ENCODE results near the gene ABL2. TPM values are rescaled to one million over a fixed set of nuclear protein-coding genes. Genes with fewer than 3 reads are reported as not detected.
A peak's percentile ranks its signal among the peaks of the same experiment; 100 is the strongest.

ABL2 gene
- total and polyA plus RNA-seq, 9 of the 15 experiments (the other 6 are each of a cell fraction or from before 2014, with no cell fraction given) = 1.4 to 15.0 (median 8.6) TPM

DNA sequence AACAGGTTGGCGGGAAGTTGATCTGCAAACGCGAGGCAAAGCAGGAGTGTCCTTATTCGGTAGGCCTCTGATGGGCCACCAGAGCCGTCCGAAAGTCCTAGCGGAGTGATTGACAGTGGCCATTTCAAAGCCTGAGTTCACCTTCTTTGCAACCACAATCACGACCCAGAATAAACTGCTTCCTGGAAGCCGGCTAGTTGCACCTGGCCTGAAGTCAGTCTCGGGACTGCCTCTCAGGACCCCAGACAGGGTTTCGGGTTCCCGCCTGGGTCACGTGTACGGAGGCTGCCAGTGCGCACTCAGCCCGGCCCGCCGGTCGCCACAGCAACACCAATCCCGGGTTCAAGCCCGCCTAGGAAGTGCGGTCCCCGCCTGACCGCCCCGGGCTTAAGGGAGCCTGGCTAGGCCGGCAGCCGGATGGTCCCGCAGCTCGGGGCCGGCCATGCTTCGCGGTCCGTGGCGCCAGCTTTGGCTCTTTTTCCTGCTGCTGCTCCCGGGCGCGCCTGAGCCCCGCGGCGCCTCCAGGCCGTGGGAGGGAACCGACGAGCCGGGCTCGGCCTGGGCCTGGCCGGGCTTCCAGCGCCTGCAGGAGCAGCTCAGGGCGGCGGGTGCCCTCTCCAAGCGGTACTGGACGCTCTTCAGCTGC lies 147.7 kb downstream of the ABL2 start, which contains the start of gene TOR3A (continued):
- TF ChIP-seq L3MBTL2 (IDR thresholded peaks at IDR 0.05) (peak; percentile 96), SMARCE1 (IDR thresholded peaks at IDR 0.05) (no peak), ZBTB17 (CRISPR knock-in tag; IDR thresholded peaks at IDR 0.05) (peak; percentile 51), KAT7 (CRISPR knock-in tag; IDR thresholded peaks at IDR 0.05; ENCODE audit: borderline replicate concordance) (peak; percentile 65; the same call in 1 of the 2 replicates), ZBTB1 (CRISPR knock-in tag; IDR thresholded peaks at IDR 0.05; ENCODE audit: borderline replicate concordance, low read depth) (peak; percentile 64; the same call in 1 of the 2 replicates), USF1 (CRISPR knock-in tag; IDR thresholded peaks at IDR 0.05) (peak; percentile 98), HMG20A (CRISPR knock-in tag; conservative IDR thresholded peaks at IDR 0.05) (no peak), ZFP36 (IDR thresholded peaks at IDR 0.05; ENCODE audit: low read depth, low read length, partially characterized antibody) (no peak), TCFL5 (CRISPR knock-in tag; conservative IDR thresholded peaks at IDR 0.05) (no peak), OTX1 (CRISPR knock-in tag; IDR thresholded peaks at IDR 0.05) (no peak), GATAD2B (IDR thresholded peaks at IDR 0.05; ENCODE audit: borderline replicate concordance) (no peak), CCNT2 (IDR thresholded peaks at IDR 0.05; ENCODE audit: borderline replicate concordance, extremely low read depth, insufficient read length, low read depth, low read length) (peak; percentile 77), NR0B1 (IDR thresholded peaks at IDR 0.05; ENCODE audit: partially characterized antibody) (no peak), PML (IDR thresholded peaks at IDR 0.05; ENCODE audit: low read length) (no peak; the same call in 1 of the 2 replicates), ETS1 (conservative IDR thresholded peaks at IDR 0.05; ENCODE audit: control insufficient read depth, low read depth, low read length) (0 out of 2 replicates have a peak, but pooled peaks have one; percentile 32), ZFPM2 (CRISPR knock-in tag; IDR thresholded peaks at IDR 0.05) (no peak), RAD21 (CRISPR knock-in tag; conservative IDR thresholded peaks at IDR 0.05 in 1 of 2, IDR thresholded peaks at IDR 0.05 in 1 of 2) (no peak), HES1 (IDR thresholded peaks at IDR 0.05; ENCODE audit: low read depth) (0 out of 2 replicates have a peak, but pooled peaks have one; percentile 44), MAFK (IDR thresholded peaks at IDR 0.05; ENCODE audit: low read length) (no peak), ZNF449 (CRISPR knock-in tag; IDR thresholded peaks at IDR 0.05) (no peak)
- TF ChIP-seq, protein P1, sequence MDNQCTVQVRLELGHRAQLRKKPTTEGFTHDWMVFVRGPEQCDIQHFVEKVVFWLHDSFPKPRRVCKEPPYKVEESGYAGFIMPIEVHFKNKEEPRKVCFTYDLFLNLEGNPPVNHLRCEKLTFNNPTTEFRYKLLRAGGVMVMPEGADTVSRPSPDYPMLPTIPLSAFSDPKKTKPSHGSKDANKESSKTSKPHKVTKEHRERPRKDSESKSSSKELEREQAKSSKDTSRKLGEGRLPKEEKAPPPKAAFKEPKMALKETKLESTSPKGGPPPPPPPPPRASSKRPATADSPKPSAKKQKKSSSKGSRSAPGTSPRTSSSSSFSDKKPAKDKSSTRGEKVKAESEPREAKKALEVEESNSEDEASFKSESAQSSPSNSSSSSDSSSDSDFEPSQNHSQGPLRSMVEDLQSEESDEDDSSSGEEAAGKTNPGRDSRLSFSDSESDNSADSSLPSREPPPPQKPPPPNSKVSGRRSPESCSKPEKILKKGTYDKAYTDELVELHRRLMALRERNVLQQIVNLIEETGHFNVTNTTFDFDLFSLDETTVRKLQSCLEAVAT (IDR thresholded peaks at IDR 0.05) = 0 out of 4 replicates have a peak, but pooled peaks of 1 of the 2 experiments have one; percentile 9
